Upper lobe of left lung (tissue), 4 donors: ENCODE results near the gene EFCAB10.

Source experiments
- CTCF ChIP-seq, 6 experiments: fragments of 450-650 bp in 4 of 6; fragments of 200-600 bp in 2 of 6; sonication (generic) in 2 of 6; IDR thresholded peaks; one replicate each; pipeline ENCODE4 v1.5.1; 2016 to 2019; ENCODE audit warnings: antibody characterized with exemption in 6 of 6
- POLR2A ChIP-seq, 4 donors: fragments of 450-650 bp; IDR thresholded peaks; one replicate each; pipeline ENCODE4 v1.5.1; 2016 to 2017; ENCODE audit warnings: antibody characterized with exemption in 4 of 4, mild to moderate bottlenecking in 2 of 4
- POLR2AphosphoS5 ChIP-seq, 2 donors: sonication (generic); formaldehyde crosslinking; IDR thresholded peaks; one replicate each; pipeline ENCODE4 v1.5.1; 2017; ENCODE audit warnings: antibody characterized with exemption in 2 of 2

DNA sequence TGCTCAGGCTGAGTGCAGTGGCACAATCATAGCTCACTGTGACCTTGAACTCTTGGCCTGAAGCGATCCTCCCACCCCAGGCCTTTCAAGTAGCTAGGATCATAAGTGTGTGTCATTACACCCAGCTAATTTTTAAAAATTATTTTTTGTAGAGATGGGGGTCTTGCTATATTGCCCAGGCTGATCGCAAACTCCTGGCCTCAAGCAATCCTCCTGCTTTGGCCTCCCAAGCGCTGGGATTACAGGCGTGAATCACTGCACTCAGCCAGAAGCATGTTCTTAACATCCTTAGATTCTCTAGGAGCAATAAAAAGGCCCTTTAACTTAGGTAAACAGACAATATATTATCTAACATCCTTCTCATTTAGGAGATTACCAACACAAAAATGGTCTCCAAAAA is 38.3 kb upstream of the EFCAB10 start:
- no peak for TF ChIP-seq POLR2AphosphoS5 (IDR thresholded peaks at IDR 0.05)
- no peak for TF ChIP-seq CTCF (IDR thresholded peaks at IDR 0.05)
- TF ChIP-seq POLR2A (IDR thresholded peaks at IDR 0.05) = no peak
